Measurements from ENCODE around the gene FMNL1.
"Not testable (repeated sequence)": the region's sequence is repeated elsewhere in the genome, so short reads cannot be mapped to it uniquely, and the experiment has no call there.

Gene FMNL1

DNA sequence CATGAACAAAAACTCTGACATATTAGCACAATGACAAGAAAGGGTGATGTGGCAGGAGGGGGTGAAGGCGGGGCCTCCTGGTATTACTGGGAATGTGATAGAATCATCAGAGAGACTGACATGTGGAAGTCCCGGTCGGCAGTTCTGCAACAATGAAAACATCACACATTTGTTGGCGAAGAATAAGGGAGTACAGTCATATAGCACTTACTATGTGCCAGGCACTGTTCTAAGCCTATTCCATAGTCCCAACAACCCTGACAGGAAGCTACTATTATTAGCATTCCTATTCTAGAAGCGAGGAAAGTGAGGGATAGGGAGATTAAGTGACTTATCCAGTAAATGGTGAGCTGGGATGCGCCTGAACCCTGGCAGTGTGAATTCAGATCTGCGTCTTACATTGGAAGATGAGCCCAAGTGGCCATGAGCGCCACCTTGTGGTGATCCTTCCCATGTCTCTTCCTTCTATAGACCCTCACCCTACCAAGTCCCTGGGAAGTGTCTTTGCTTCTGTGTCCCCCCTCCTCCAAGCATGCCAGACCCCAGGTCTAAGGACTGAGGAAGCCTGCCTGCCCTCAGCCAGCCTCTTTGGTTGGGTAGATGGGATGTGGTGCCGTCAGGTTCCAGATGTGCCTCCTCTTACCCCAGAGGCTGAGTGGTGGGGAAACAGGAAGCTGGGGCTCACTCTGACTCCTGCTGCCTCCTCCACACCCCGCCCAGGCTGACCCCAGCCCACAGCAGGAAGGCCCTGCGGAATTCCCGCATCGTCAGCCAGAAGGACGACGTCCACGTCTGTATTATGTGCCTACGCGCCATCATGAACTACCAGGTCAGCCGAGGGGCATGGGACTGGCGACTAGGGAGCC is 14.0 kb downstream of the FMNL1 start:
- DNase-seq, result peak; percentile 50 to 74

DNA sequence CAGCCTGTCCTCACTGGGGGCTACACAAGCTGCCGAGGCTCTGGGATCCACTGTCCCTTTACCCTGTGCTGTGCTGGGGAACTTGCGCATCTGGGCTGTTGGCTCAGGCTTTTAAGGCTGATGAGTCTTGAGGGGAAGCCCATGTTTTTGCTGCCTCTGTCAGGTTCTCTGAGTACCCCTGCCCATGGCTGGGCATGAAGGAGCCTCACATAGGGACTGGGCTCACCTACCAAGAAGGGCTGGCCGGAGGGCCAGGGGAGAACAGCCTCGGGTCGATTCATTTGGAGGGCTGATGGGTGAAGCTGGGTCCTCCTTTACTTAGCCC is 14.6 kb downstream of the FMNL1 start:
- no peak for DNase-seq

DNA sequence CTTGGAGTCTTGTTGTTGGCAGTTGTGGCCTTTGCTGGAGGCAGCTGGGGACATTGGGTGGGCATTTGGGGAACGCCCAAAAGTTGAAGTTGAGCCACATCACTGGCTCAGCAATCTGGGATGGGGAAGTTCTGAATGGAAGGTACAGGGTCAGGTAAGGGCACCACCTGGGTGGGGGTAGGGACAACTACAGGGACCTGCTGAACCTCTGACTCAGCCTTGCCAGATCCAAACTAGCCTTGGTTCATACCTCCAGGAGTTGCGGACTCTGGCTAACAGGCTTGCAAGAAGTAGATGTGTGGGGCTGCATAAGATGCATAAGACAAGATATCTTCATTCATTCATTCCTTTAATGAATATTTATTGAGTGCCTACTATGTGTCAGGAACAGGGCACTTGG is 16.0 kb downstream of the FMNL1 start:
- no peak for DNase-seq

DNA sequence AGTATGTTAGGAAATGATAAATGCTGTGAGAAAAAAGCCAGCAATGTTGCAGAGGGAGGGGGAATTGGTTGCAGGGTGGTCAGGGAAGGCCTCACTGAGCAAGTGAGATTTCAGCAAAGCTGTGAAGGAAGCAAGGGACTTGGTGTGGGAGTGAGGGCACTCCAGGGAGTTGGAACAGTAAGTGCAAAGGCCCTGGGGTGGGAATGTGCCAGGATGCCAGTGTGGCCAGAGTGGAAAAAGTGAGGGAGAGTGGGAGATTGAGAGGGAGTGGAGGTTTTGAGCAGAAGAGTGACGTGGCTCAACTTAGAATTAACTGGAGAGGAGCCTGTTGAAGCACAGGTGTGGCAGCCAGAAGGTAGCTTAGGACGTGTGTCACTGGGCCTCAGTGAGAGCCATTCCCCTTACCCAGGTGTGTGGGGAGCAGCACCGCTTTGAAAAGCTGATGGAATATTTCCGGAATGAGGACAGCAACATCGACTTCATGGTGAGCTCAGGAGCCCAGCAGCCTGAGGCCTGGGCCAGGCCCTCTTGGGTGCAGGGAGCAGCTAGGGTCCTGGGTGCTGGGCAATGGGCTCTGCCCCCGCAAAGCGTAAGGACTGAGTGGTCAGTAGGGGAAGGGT is 16.6 kb downstream of the FMNL1 start:
- DNase-seq, result no peak

DNA sequence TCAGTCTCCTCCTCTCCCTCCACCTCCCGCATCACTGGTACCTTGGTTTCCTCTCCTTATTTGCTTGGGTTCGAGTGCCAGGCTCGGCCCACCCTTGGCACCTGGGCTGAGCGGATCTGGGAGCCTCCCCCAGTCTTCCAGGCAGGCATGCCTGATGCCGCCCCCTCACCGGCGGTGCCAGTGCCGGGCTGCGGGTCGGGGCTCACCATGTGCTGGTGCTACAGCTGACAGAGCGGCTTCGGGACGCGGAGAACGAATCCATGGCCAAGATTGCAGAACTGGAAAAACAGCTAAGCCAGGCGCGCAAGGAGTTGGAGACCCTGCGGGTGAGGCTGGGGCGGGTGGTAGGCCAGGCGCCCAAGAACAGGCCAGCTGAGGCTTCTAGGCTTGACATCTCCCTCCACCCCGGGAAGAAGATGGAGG is 19.2 kb downstream of the FMNL1 start:
- DNase-seq, result no peak

DNA sequence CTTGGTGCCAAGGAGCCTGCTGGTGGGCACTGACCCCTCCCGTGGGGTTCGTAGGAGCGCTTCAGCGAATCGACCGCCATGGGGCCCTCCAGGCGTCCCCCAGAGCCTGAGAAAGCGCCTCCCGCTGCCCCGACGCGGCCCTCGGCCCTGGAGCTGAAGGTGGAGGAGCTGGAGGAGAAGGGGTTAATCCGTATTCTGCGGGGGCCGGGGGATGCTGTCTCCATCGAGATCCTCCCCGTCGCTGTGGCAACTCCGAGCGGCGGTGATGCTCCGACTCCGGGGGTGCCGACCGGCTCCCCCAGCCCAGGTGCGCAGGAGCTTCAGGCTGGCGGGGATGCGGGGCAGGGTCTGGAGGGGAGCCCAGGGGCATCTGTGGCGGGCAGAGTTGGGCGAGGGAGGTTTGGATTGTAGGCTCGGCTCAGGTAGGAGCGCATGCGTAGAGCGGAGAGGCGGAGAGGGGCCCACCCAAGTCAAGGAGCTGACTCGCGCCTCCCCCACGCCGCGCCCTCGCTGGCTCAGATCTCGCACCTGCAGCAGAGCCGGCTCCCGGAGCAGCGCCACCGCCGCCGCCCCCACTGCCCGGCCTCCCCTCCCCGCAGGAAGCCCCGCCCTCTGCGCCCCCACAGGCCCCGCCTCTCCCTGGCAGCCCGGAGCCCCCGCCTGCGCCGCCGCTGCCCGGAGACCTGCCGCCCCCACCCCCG is 19.8 kb downstream of the FMNL1 start:
- DNase-seq, result no peak

DNA sequence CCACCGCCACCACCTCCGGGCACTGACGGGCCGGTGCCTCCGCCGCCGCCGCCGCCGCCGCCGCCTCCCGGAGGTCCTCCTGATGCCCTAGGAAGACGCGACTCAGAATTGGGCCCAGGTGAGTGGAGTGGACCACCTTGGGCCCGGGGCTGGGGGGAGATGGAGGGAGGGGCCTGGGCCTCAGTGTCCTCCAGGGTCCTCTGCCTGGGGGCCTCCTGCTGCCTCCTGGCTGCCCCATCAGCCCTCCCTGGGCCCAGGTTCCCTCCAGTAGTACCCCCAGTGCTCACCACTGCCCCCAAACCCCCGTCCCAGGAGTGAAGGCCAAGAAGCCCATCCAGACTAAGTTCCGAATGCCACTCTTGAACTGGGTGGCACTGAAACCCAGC is 20.3 kb downstream of the FMNL1 start:
- no peak for DNase-seq

DNA sequence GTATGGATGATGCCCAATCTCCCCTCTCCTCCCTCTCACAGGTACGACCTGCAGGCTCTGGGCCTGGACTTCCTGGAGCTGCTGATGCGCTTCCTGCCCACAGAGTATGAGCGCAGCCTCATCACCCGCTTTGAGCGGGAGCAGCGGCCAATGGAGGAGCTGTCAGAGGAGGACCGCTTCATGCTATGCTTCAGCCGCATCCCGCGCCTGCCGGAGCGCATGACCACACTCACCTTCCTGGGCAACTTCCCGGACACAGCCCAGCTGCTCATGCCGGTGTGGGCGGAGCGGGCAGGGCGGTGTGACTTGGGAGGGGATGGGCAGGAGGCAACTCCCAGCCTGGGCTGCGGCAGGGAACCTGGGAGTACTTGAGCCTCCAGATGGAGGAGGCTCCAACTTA is 22.1 kb downstream of the FMNL1 start:
- DNase-seq, result no peak

DNA sequence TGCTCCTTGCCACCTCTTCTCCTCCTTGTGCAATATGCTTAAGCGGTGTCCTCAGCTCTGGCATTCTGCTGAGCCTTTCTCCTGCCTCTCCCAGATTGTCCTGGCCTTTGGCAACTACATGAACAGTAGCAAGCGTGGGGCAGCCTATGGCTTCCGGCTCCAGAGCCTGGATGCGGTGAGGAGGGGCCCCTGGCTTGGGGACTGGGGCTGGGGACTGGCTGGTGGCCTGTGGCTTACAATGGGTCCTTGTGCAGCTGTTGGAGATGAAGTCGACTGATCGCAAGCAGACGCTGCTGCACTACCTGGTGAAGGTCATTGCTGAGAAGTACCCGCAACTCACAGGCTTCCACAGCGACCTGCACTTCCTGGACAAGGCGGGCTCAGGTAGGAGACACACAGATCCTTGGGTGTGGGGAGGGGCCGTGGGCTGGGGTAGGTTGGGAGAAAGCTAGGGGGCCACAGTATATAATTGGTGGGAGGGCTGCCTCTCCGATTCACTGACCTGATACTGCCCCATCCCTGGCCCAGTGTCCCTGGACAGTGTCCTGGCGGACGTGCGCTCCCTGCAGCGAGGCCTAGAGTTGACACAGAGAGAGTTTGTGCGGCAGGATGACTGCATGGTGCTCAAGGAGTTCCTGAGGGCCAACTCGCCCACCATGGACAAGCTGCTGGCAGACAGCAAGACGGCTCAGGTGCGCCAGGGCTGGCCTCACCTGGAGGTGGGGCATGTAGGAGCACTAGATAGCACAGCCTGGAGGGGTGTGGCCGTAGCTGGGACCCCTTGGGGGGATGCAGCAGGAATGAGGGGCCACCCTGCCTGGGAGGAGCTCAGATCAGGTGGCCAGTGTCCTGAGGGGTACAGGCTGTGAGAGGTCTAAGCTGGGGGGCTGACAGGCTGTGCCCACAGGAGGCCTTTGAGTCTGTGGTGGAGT is 23.3 kb downstream of the FMNL1 start:
- no peak for DNase-seq

DNA sequence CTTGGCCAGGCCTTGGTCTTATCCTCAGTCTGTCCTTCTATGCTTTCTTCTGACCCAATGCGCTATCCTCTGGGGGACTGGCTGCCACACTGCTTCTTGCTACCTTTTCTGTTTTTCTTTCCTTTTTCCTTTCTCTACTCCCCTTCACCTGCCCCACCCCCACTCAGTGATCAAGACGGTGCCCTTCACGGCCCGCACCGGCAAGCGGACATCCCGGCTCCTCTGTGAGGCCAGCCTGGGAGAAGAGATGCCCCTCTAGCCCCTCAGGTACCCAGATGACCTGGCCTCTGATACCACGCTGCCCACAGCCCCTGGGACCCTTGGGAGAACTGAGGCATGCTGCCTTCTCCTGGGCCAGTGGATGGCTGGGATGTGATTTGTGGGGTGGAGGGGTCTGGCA is 24.7 kb downstream of the FMNL1 start:
- DNase-seq, result no peak

DNA sequence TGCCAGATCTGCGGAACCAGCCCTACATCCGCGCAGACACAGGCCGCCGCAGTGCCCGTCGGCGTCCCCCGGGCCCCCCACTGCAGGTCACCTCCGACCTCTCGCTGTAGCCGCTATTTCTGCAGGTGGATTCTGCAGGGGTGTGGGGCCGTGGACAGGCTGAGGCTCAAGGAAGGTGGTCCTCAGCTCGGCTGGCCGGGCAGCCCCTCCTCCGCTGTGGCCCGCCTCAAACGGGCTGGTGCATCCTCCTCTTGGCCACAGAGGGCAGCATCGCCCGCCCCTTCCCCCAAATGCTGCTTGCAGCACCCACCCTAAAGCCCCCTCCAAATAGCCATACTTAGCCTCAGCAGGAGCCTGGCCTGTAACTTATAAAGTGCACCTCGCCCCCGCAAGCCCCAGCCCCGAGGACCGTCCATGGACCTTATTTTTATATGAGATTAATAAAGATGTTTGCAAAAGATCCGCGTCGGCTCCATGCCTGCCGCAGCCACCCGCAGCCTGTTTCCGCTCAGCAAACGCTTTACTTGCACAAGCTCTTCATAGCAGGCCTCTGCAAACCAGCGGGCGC is 25.3 kb downstream of the FMNL1 start:
- DNase-seq, result no peak

DNA sequence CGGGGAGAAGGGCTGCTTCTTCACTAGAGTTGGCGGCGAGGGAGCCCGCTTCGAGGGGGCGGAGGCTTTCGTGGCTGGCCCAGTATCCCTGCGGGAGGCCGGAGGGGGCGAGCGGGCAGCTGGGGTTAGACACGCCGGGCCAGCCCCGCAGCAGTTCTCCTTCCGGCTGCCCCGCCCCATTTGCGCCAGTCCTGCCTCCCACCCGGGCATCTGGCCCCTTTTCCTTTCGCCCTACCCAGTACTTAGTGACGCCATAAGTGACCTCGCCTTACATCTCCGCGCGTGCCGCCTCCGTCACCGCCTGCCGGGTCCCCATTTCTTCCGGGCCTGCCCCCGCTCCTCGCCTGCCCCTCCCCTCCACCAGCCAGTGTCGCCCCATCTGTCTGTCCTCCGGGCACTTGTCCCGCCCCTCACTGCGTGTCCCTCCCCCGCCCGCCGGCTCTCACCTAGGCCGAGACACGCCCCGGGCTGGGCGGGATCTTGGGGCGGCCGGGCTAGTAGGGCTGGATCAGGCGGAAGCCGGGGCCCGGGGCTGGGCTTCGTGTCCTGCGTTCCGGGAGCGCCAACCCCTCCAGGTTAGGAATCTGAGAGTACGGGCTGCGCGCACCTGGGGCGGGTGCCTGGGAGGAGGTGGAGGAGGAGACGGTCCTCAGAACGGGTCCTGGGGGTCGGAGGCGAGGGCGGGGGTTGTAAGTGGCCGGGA is 25.9 kb downstream of the FMNL1 start:
- peak in 1 of 2 donors; percentile 53 for DNase-seq

DNA sequence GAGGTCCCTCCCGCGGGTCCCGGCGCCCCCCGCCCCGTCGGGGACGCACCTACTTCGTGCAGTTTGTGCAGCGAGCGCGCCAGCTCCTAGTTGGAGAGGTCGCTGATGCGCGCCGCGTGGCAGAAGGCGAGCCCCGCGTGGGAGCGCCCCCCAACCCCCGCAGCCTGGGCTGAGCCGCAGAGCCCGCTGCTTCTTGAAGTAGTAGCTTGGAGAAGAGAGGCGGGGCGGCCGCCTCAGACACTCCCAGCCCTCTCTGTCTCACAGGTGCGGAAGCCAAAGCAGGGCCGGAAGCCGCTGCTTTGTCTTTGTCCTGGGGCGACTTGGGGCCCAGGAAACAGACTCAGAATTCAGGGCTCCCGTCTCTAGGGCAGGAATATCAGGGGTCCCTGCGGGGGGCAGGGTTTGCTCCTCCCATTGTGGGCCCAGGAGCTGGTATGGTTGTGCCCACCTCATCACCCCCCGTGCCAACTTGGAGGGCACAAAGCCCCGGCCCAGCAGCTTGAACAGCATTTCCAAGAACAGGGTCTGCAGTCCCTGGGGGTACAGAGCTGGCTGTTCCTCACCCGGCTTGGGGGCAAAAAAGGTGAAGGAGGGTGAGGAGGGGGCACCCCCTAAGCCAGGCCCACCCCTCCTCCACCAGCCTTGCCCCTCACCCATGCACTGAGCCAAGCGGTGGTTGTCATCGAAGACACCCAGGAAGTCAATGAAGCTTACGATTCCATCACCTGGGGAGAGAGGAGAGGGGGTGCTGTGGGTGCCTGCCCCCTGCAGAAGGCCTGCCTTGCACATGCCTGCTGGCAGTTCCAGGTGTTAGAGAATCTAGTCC is 26.7 kb downstream of the FMNL1 start:
- no peak for DNase-seq

DNA sequence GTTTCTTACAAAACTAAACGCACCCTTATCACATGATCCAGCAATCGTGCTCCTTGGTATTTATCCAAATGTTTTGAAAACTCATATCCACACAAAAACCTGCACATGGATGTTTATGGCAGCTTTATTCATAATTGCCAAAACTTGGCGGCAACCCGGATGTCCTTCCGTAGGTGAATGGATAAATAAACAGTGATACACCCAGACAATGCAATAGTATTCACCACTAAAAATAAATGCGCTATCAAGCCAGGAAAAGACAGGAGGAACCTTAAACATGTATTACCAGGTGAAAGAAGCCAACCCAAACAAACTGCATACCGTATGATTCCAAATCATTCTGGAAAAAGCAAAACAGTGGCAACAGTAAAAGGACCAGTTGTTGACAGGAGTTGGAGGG is 30.2 kb downstream of the FMNL1 start:
- no peak for DNase-seq

DNA sequence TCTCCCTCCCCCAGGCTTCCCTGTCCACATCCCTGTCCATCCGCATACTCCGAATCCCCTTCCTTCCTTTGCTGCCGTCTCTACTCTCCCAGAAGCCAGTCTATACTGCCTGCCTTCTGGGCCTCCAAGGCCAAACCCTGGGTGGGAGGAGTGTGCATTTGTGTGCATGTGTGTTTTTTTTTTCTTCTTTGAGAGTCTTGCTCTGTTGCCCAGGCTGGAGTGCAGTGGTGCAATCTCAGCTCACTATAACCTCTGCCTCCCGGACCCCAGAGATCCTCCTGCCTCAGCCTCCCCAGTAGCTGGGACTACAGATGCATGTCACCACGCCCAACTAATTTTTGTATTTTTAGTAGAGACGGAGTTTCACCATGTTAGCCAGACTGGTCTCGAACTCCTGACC is 31.6 kb downstream of the FMNL1 start:
- not testable (repeated sequence) for DNase-seq

DNA sequence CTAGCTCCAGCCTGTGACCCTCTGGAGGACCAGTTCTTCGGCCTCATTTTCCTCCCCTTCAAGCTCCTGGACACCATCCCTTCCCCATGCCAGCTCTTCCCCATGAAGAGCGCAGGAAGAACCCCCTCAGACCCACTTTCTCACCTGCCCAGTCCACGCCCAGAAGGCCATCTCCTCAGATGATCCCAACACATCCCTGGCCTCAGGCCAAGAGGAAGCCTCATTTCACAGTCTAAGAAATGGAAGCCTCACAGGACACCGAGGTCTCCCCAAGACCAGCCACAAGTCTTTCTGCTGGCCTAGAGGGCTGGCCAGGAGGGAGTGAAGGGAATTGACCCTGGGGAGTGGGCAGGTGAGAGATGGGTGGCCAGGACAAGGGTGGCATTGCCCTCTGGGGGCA is 32.2 kb downstream of the FMNL1 start:
- no peak for DNase-seq

DNA sequence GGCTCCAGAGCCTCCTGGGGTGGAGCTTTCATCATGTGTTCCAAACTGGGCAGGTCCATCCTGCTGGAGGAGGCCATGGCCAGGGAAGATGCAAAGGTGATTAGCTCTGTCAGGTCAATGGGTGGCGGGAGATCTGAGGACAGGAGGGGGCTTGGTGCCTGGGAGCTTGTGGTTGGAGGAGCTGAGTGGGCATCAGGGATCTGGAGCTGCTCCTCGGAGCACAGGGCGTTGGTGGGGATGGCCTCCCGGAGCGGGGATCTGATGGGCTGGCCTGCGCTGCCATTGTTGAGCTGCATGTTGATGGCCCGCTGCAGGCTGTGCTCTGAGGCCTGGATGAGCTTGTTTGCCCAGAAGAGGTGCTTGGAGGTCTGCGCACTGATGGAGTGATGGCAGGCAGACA is 33.7 kb downstream of the FMNL1 start:
- no peak for DNase-seq

DNA sequence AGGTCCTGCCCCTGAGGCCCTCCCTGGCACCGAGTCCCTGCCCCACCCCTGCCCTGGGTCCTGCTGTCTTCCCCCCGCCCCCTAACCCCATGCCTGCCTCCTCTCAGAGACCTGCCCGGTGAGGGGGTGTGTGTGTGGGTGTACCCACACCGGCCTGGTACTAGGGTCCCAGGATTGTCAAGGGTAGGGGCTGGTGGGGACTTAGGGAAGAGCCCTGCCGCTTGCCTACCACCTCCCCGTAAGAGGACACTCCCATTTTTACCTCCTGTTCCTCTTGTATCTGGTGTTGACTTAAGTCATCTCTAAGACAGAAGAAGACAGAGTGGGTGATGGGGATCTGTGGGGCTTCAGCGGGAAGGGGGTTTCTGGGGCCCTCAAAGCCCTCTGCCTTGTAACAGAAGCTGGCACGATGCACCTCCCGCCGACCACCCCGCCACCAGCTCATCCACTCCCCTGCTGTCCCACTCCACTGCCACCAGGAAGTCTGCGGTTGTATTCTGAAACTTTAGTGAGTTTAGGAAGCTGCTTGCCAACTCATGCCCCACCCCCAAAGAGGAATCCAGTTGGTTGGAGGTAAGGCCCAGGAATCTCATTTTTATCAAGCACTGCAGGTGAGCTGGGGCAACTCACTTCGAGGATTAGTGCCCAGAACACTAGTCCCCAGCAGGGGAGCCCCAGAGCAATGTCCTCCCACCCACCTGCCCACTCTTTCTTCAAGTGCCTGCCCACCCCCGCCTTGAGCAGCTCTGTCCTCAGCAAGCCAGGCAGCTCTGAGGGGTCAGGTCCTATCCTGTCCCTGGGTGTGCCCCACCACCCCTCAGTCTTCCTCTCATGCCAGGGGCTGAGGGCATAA is 34.7 kb downstream of the FMNL1 start:
- DNase-seq, result peak in 1 of 2 donors; percentile 29

DNA sequence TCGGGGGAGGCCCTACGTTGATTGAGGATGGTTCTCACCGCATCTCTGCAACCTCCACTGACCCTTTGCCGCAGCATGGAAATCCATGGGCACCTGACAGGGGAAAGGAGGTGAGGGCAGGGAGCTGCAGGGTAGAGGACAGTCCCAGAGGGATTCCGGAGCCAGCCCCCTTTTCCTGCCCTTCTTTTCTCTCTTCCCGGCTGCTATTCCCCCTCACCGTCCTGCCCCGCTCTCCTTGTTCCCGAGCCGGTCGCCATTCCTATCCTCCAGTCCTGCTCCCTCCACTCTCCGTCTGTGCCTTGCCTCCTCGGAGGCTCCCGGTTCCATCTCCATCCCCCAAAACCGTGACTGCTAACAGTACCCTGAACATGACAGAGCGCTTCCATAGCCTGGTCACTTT is 35.4 kb downstream of the FMNL1 start:
- no peak for DNase-seq

DNA sequence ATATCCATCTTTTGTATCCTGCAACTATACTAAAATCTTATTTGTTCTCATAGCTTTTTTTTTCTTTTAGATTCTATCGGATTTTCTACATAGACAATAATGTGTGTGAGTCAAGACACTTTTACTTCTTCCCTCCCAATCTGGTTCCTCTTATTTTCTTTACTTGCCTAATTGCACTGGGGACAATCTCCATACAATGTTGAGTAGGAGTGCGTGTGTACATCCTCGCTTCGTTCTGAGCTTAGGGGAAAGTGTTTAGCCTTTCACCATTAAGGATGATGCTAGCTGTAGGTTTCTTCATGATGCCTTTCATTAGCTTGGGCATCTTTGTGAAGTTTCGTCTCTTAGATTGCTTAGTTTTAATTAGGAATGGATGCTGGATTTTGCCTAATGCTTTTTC is 37.3 kb downstream of the FMNL1 start:
- DNase-seq, result no peak

Measured in bone marrow (tissue), 2 donors.